ENCODE data around the gene RABEP1.
A peak's percentile ranks its signal among the peaks of the same experiment; 100 is the strongest.

The RABEP1 gene

DNA sequence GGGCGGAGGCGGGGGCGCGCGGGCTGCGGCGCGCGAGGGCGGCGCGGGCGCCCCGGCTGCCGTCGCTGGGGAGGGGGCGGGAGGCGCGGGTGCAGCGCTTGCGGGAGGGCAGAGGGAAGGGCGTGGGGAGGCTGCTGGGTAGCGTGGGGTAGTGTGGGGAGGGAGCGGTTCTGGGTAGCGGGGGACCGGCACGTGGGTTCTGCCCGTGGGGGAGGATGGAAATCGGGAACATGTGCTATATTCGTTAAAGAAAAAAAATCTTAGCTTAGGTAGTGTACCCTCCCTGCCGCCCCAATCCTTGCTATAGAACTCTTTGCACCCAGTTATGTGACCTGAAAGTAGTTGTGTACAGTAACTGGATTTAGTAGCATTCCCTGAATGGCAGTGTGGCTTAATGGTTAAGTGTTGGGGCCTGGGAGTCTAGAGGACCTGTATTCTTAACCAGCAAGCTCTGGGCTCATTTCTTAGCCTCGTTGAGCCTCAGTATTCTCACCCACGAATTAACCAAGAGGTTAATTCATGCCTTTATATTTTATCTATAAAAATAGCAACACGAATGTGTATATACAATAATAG, 646 bp downstream of the RABEP1 start:
- TF ChIP-seq, protein P1, sequence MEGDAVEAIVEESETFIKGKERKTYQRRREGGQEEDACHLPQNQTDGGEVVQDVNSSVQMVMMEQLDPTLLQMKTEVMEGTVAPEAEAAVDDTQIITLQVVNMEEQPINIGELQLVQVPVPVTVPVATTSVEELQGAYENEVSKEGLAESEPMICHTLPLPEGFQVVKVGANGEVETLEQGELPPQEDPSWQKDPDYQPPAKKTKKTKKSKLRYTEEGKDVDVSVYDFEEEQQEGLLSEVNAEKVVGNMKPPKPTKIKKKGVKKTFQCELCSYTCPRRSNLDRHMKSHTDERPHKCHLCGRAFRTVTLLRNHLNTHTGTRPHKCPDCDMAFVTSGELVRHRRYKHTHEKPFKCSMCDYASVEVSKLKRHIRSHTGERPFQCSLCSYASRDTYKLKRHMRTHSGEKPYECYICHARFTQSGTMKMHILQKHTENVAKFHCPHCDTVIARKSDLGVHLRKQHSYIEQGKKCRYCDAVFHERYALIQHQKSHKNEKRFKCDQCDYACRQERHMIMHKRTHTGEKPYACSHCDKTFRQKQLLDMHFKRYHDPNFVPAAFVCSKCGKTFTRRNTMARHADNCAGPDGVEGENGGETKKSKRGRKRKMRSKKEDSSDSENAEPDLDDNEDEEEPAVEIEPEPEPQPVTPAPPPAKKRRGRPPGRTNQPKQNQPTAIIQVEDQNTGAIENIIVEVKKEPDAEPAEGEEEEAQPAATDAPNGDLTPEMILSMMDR (IDR thresholded peaks at IDR 0.05; ENCODE audit: low read length, missing control alignments): no peak
- peak overlapping the region; percentile 58 for H3K4me3 ChIP-seq (replicated peaks; ENCODE audit: low read depth, low read length)
- DNase-seq (ENCODE audit: low read depth): peak; percentile 17

DNA sequence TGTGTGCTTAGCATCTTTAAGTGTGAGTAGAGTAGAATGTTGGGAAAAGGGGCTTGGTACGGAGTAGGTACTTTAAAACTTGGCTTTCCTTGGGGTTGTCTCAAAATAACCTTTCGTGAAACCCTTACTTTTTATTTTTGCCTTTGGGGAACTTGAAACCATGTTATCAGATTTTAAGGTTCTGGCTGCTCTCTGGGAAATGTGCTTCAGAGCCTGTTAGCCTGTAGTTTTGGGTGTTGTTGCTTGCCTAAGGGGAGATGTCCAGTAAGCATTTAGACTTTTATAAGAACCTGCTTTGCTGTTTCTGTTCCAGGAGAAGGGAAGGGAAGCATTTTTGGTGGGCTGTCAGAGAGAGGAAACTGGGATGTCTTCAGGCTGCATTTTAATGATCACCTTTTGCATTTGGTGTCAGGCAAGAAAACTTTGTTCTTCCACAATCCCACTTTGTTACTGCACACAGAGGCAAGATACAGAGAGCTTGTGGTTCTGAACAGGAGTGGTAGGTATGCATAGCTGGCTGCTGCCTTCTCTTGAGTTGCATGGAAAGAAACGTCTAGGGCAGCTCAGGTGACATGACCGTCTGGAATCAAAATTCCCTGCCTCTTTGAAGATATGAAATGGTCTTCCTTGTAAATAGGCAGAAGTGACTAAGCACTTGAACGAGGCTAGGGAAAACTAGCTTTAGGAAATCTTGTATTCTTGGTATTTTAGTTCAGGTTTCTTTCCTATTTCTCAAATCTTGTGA, 1.7 kb downstream of the RABEP1 start:
- TF ChIP-seq, protein P1 (IDR thresholded peaks at IDR 0.05; ENCODE audit: low read length, missing control alignments): no peak
- peak overlapping the region; percentile 58 for H3K4me3 ChIP-seq (replicated peaks; ENCODE audit: low read depth, low read length)
- DNase-seq (ENCODE audit: low read depth): peak; percentile 7

DNA sequence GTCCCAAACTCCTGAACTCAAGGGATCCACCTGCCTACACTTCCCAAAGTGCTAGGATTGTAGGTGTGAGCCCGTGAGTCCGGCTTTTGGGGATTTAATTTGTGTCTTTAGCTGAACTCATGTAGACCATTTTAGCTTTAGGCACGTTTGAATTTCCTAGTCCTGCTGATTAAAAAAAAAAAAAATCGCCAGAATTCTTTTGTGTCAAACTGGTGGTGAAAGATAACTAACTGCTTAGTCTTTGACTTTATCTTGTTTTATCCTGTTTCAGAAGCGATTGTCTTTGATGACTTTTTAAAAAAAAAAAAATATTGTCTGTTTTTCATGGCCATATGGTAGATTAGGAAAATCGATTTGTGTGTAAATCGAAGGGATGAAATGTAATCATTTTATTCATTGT, 2.6 kb downstream of the RABEP1 start:
- DNase-seq (ENCODE audit: low read depth): no peak
- TF ChIP-seq, protein P1 (IDR thresholded peaks at IDR 0.05; ENCODE audit: low read length, missing control alignments): no peak
- no peak overlapping the region for H3K4me3 ChIP-seq (replicated peaks; ENCODE audit: low read depth, low read length)

DNA sequence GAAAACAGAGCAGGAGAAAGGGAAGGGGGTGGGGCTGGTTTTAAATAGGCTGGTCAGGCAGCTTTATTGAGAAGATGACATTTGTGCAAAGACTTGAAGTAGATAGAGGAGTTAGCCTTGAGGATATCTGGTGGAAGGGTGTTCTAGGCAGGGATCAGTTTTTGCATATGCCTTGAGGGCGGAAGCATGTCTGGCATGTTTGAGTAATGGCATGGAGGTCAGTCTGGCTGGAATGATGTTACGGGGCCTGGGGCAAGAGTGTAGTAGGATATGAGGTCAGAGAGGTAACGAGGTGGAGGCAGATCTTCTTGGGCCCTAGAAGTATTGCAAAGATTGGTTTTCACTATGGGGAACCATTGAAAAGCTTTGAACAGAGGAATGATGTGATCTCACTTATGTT, 4.8 kb downstream of the RABEP1 start:
- TF ChIP-seq, protein P1 (IDR thresholded peaks at IDR 0.05; ENCODE audit: low read length, missing control alignments): no peak
- no peak overlapping the region for H3K4me3 ChIP-seq (replicated peaks; ENCODE audit: low read depth, low read length)
- no peak for DNase-seq (ENCODE audit: low read depth)

DNA sequence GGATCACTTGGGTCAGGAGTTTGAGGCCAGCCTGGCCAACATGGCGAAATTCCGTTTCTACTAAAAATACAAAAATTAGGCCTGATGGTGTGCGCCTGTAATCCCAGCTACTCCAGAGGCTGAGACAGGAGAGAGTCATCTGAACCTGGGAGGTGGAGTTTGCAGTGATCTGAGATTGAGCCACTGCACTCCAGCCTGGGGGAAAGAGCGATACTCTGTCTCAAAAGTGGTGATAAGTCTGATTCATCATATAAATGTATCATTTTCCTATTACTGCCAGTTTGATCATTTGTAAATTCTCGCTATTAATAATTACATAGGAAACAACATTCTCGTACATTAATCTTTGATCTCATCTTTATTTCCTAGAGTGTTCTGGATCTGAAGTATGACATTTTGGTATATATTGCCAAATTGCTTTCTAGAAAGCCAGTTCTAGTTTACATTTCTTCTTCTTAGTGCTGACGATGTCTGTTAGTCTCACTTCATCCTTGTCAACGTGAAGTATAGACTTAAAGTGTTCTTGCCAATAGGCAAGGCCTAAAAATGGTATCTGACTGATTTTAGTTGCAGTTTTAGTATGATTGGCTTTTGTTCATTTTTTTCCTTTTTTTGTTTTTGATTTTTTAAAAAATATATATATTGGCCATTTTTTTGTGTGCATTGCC, 9.7 kb downstream of the RABEP1 start:
- no peak overlapping the region for H3K4me3 ChIP-seq (replicated peaks; ENCODE audit: low read depth, low read length)
- DNase-seq (ENCODE audit: low read depth): no peak
- TF ChIP-seq, protein P1 (IDR thresholded peaks at IDR 0.05; ENCODE audit: low read length, missing control alignments): no peak

DNA sequence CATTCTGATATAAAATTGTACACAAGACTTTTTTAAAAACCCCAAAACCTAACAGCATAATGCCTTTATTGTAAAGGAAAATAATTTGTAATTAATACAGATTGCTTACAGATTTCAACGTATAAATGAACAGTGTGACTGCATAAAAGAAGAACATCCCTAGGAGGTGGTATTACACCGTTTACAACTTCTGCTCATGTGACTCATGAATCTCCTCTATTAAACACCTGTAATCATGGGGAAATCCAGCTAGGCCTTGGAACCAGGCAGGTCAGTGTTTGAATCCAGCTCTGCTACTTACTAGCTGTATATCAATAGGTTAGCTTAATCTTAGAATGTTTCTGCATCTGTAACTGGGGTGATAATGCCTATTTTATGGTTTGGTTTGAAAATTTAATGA, 15.2 kb downstream of the RABEP1 start:
- TF ChIP-seq, protein P1 (IDR thresholded peaks at IDR 0.05; ENCODE audit: low read length, missing control alignments): no peak
- DNase-seq (ENCODE audit: low read depth): no peak
- no peak overlapping the region for H3K4me3 ChIP-seq (replicated peaks; ENCODE audit: low read depth, low read length)

Data from fibroblast of pulmonary artery (primary cell).